Parietal lobe (tissue), 2 donors: ENCODE results near the gene PDE6G. TPM values are rescaled to one million over a fixed set of nuclear protein-coding genes. Genes with fewer than 3 reads are reported as not detected.

Source experiments
- small RNA-seq: library from RNA; depleted of rRNA; stranded (forward); fragments of <200 nt; gene quantifications from one replicate; pipeline ENCODE3, GENCODE V24; 2014; ENCODE audit warnings: low replicate concordance
- total RNA-seq: library from RNA; depleted of rRNA; stranded (reverse); fragments of >200 nt; gene quantifications from one replicate; pipeline ENCODE4 v1.2.3, GENCODE V29; 2014

Gene PDE6G
- not detected for total RNA-seq

GRCh38 chr17:81656118-81656743 is at the start of gene PDE6G:
Gene PDE6G (minus strand): TSS chr17:81656542. CDS start chr17:81653305, 3,237 bp downstream.

DNA sequence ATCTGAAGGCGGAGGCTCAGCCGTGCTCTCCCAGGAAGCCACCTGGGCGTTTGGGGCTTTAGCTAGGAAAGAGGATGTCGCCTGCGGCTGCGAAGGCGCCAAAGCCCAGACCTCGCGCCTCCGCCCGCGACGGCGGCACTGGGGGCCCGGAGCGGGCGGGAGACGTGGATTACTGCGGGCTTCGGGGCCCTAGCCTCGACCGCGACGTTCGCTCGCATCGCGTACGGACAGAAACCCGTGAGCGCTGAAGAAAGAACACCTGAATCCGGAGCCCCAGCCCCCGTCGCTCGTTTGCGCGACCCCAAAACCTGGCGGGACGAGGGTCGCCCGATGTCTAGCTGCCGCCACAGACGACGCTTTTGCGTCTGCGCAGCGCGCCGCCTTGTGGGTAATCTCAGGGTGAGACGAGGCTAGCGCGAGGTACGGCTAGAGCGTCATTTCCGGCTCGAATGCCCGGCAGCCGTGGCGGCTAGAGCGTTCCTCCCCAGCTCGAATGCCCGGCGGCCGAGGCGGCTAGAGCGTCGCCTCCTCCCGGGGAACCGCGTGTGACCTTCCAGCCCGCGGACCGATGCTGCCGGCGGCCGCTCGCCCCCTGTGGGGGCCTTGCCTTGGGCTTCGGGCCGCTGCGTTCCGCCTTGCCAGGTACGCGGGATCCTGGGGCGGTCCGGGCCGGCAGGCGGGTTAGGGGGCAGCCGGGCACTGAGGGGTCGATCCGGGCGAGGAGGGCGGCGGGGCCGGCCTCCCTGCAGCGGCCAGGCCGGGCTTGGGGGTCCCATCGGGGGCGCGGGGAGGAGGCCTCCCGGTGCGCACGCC is 46.8 kb upstream of the PDE6G start, which contains the start of gene MRPL12:
Gene MRPL12 (plus strand): TSS at position 434 of the 813 bp plus-strand sequence. CDS start 135 bp downstream, at position 569.

GRCh38 chr17:81683584-81684441 is 27.5 kb upstream of the PDE6G start, which contains the start of the genes ARL16 and HGS:
Gene ARL16 (minus strand): TSS chr17:81683797. CDS start chr17:81683753, 44 bp downstream.
Gene HGS (plus strand): TSS chr17:81684011. CDS start chr17:81684067, 56 bp downstream.

DNA sequence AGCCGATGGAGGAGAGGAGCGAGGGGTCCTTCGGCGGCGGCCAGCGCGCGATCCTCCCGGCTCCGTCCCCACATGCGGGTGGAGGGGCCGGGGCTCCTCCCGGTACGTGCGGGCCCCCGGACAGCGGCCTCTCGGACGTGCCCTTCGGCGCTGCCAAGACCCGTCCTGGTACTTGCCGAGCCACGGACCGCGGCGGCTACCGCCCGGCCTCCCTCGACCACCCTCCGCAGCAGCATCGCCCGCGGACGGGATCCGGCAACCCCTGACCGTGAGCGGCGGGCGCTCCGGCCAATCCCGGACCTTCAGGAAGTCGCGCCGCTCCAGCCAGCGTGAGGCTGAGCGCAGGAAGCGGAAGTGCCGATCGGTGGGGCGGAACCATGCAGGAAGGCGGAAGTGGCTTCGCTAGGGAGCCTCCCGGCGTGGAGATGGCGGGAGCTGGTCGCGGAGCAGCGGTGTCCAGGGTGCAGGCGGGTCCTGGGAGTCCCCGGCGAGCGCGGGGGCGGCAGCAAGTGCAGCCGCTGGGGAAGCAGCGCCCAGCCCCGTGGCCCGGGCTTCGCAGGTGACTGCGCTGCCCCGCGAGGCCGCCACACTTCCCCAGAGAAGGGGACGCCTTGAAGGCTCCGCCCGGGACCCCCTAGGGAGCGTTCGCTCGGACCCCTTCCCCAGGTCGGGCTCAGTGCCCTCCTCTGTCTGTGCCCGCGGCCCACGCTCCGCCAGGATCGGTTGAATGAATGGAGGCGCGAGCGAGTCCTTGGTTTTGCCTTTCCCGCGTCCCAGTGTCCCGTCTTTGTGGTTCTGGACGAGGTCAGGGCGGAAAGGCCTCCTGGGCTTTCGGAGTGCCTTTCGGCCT is 10.2 kb upstream of the PDE6G start, which contains the start of the genes CCDC137 and OXLD1:
Gene CCDC137 (plus strand): TSS at position 396 of the 850 bp plus-strand sequence. CDS start 30 bp downstream, at position 426.
Gene OXLD1 (minus strand): TSS at position 264 of the 850 bp plus-strand sequence. CDS start 28 bp downstream, at position 236.

DNA sequence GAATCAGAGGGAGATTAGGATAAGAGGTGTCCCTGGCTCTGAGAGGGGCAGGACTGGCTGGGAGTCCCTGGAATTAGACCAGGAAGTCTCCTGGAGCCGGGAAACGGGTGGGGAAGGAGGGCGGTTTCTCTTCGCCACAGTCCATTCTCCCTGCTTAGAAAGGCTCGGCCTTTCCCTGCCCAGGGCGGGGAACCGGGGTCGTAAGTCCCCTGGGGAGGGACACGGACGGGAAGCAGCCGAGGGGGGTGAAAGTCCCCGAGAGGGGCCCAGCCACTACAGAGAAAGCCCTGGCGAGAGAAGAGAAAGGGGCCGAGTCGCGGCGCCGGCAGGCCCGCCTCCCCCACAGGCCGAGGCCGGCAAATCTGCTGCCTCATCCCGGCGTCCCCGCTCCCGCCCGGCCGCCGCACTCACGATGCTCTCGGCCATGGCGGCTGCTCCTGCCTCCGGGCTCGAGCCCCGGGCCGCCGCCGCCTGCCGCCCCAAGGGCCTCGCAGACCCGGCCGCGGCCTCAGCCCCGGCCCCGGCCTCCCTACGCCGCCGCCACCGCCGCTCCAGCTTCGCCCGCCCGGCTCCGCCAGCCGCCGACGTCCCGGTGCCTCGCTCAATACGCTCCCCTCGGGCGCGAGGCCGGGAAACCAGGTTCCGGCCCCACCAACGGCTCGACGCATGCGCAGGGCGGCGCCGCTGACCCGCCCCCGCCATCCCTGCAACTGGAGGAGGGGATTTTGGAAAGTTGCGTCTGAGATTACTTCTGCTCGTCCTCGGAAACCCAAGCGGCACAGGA is 19.6 kb downstream of the PDE6G start, which contains the start of the genes NPLOC4 and TSPAN10:
Gene NPLOC4 (minus strand): TSS at position 608 of the 784 bp plus-strand sequence. CDS start 182 bp downstream, at position 426.
Gene TSPAN10 (plus strand): TSS at position 692 of the 784 bp plus-strand sequence. CDS start 5,217 bp downstream, outside the sequence.

Small RNAs within 50 kb of the gene (small RNA-seq; reads per million reads assigned to genes)
- gene MIR6786 = not detected

Other genes with a start within 250 kb of the PDE6G start
- 5,254 TPM for gene ACTG1, start 143.7 kb downstream of the PDE6G start, total RNA-seq
- 7.2 TPM for gene FSCN2, start 128.2 kb downstream of the PDE6G start, total RNA-seq
- gene FAAP100, start 104.2 kb downstream of the PDE6G start, total RNA-seq = 33.2 TPM
- 44.4 TPM for gene NPLOC4, start 19.4 kb downstream of the PDE6G start, total RNA-seq
- gene TSPAN10, start 19.3 kb downstream of the PDE6G start, total RNA-seq = 0.63 TPM
- gene OXLD1, start 10.1 kb upstream of the PDE6G start, total RNA-seq = 13.8 TPM
- gene CCDC137, start 10.2 kb upstream of the PDE6G start, total RNA-seq = 6.3 TPM
- gene ARL16, start 27.3 kb upstream of the PDE6G start, total RNA-seq = 31.9 TPM
- 67.9 TPM for gene HGS, start 27.5 kb upstream of the PDE6G start, total RNA-seq
- 4.7 TPM for gene MRPL12, start 46.8 kb upstream of the PDE6G start, total RNA-seq
- 6.6 TPM for gene SLC25A10, start 55.7 kb upstream of the PDE6G start, total RNA-seq
- gene GCGR, start 147.6 kb upstream of the PDE6G start, total RNA-seq = not detected
- 69.2 TPM for gene MCRIP1, start 176.7 kb upstream of the PDE6G start, total RNA-seq
- gene PPP1R27, start 178.5 kb upstream of the PDE6G start, total RNA-seq = not detected
- gene P4HB, start 204.0 kb upstream of the PDE6G start, total RNA-seq = 87.0 TPM
- gene ARHGDIA, start 214.8 kb upstream of the PDE6G start, total RNA-seq = 57.6 TPM
- 62.3 TPM for gene ALYREF, start 235.0 kb upstream of the PDE6G start, total RNA-seq
- 57.0 TPM for gene ANAPC11, start 235.2 kb upstream of the PDE6G start, total RNA-seq
- 2.5 TPM for gene NPB, start 245.7 kb upstream of the PDE6G start, total RNA-seq